ENCODE results near the gene SH3BP1. TPM values are rescaled to one million over a fixed set of nuclear protein-coding genes. Genes with fewer than 3 reads are reported as not detected.
A peak's percentile ranks its signal among the peaks of the same experiment; 100 is the strongest.

Gene SH3BP1
- total and polyA plus RNA-seq, 2 of the 4 experiments (the other 2 are of a cell fraction) = 8.8 to 33.3 TPM

- Histone ChIP-seq H2AK9ac (replicated peaks; ENCODE audit: low read depth, low read length, poor library complexity) (no peak overlapping the region), H3K14ac (replicated peaks; ENCODE audit: low read depth, low read length) (no peak overlapping the region), H2AFZ (replicated peaks; ENCODE audit: low read length, poor library complexity) (no peak overlapping the region), H2AK5ac (ENCODE audit: low read depth, low read length) (no peak overlapping the region; the same call in 1 of the 2 replicates), H3K27me3 (ENCODE audit: control insufficient read depth, insufficient read depth, low read length) (no peaks in the 10 kb centered on the region), H3K23ac (ENCODE audit: low read depth, low read length) (no peak overlapping the region), H3K79me1 (ENCODE audit: low read depth in 1 of 2, low read length in 2 of 2) (no peaks in the 10 kb centered on the region), H4K8ac (ENCODE audit: low read depth in 2 of 2, low read length in 2 of 2) (no peak overlapping the region), H3K36me3 (ENCODE audit: control insufficient read depth, insufficient read depth, low read length) (no peaks in the 10 kb centered on the region), H3K56ac (ENCODE audit: extremely low read depth, insufficient read depth, low read length) (no peak overlapping the region), H3K4me1 (ENCODE audit: control insufficient read depth, insufficient read depth, low read length) (peaks cover 4% of the 10 kb centered on the region; the same call in 1 of the 2 replicates), H2BK15ac (ENCODE audit: low read depth, low read length) (no peak overlapping the region), H4K5ac (ENCODE audit: low read depth, low read length) (no peak overlapping the region), H3K4me2 (ENCODE audit: low read depth, low read length) (no peak overlapping the region), H3K4ac (ENCODE audit: low read depth, low read length) (no peak overlapping the region), H3K27ac (ENCODE audit: insufficient read depth, low read length) (no peak overlapping the region), H3K4me3 (ENCODE audit: insufficient read depth, low read depth, low read length) (no peak overlapping the region), H2BK20ac (ENCODE audit: low read depth, low read length) (no peak overlapping the region), H4K20me1 (ENCODE audit: insufficient read depth, low read length) (no peaks in the 10 kb centered on the region), H3K18ac (ENCODE audit: low read depth, low read length) (no peak overlapping the region), H4K91ac (ENCODE audit: insufficient read depth, low read depth, low read length) (no peak overlapping the region), H3K9me1 (ENCODE audit: insufficient read depth, low read length) (peaks cover 7% of the 10 kb centered on the region; the same call in 1 of the 2 replicates), H2BK120ac (ENCODE audit: low read depth, low read length) (no peak overlapping the region), H3K9me3 (ENCODE audit: control insufficient read depth, insufficient read depth, low read length) (no peaks in the 10 kb centered on the region), H3K9ac (ENCODE audit: low read depth, low read length) (no peak overlapping the region), H2BK5ac (ENCODE audit: low read depth, low read length, poor library complexity, severe bottlenecking) (no peak overlapping the region)
- no TSS peak for BruUV-seq (replicated peaks)
- TF ChIP-seq SMC3 (IDR thresholded peaks at IDR 0.05; ENCODE audit: low read depth, low read length) (no peak), CEBPB (IDR thresholded peaks at IDR 0.05; ENCODE audit: low read depth, low read length) (0 out of 2 replicates have a peak, but pooled peaks have one; percentile 18)
- ChIA-PET CTCF (no interaction called here), POLR2A (ENCODE audit: unreplicated experiment) (no interaction called here)
- intact Hi-C loops (cut with micrococcal nuclease) (no loop called here), in situ Hi-C loops (cut with MboI; ENCODE audit: low sequenced_read_pairs) (no loop called here), dilution Hi-C loops (cut with HindIII; ENCODE audit: low sequenced_read_pairs, unreplicated experiment) (no loop called here)
- no peak for ATAC-seq (ENCODE audit: low read depth)
- WGBS, 2 experiments (ENCODE audit: extremely low coverage in 2 of 2, insufficient read length in 1 of 2) = no CpG with 5 or more reads among the region's 7 CpGs
- peak; percentile 28 for DNase-seq
Measured at GRCh38 chr22:37703906-37704305, 64.4 kb downstream of the SH3BP1 start.

Measured in IMR-90 (cell line).